Measurements from ENCODE around the gene TMEM178B. TPM values are rescaled to one million over a fixed set of nuclear protein-coding genes. Genes with fewer than 3 reads are reported as not detected.

TMEM178B gene
- total and polyA plus RNA-seq, 9 donors, result 0.10 to 1.6 (median 0.30) TPM

GRCh38 chr7:141369422-141369821 lies 295.6 kb downstream of the TMEM178B start:
- 9 to 27% (median 11%) methylated on average over 4 of the region's 4 CpGs for WGBS, 3 donors
- Histone ChIP-seq H3K27ac (no peak overlapping the region), H3K27me3 (no peaks in the 10 kb centered on the region), H3K4me3 (no peak overlapping the region), H3K4me1 (ENCODE audit: insufficient read depth) (no peaks in the 10 kb centered on the region), H3K36me3 (no peaks in the 10 kb centered on the region), H3K9me3 (no peaks in the 10 kb centered on the region)
- intact Hi-C loops (cut with DNase I), result no loop called here
- TF ChIP-seq POLR2A (IDR thresholded peaks at IDR 0.05) (no peak), EP300 (IDR thresholded peaks at IDR 0.05) (no peak), CTCF (IDR thresholded peaks at IDR 0.05) (no peak)
- DNase-seq, result no peak

- no peaks in the 10 kb centered on the region for H3K36me3 ChIP-seq
- no peaks in the 10 kb centered on the region for H3K27me3 ChIP-seq
- H3K9me3 ChIP-seq, result no peaks in the 10 kb centered on the region
- TF ChIP-seq CTCF (IDR thresholded peaks at IDR 0.05) (no peak), POLR2A (IDR thresholded peaks at IDR 0.05) (no peak), EP300 (IDR thresholded peaks at IDR 0.05) (no peak)
- no peak overlapping the region for H3K4me3 ChIP-seq
- H3K4me1 ChIP-seq (ENCODE audit: insufficient read depth), result no peaks in the 10 kb centered on the region
- no peak for DNase-seq
- no peak overlapping the region for H3K27ac ChIP-seq
- intact Hi-C loops (cut with DNase I), result no loop called here
- WGBS, 3 donors, result 74 to 78% (median 77%) methylated on average over 5 of the region's 5 CpGs
These were observed 296.3 kb downstream of the TMEM178B start for GRCh38 chr7:141370178-141370577.

- H3K9me3 ChIP-seq, result no peaks in the 10 kb centered on the region
- intact Hi-C loops (cut with DNase I), result no loop called here
- no peak for DNase-seq
- 87 to 95% (median 91%) methylated on average over 5 of the region's 5 CpGs for WGBS, 3 donors
- H3K36me3 ChIP-seq, result no peaks in the 10 kb centered on the region
- H3K4me3 ChIP-seq, result no peak overlapping the region
- no peak overlapping the region for H3K27ac ChIP-seq
- H3K27me3 ChIP-seq, result no peaks in the 10 kb centered on the region
- TF ChIP-seq CTCF (IDR thresholded peaks at IDR 0.05) (no peak), POLR2A (IDR thresholded peaks at IDR 0.05) (no peak), EP300 (IDR thresholded peaks at IDR 0.05) (no peak)
- H3K4me1 ChIP-seq (ENCODE audit: insufficient read depth), result no peaks in the 10 kb centered on the region
These were observed 296.8 kb downstream of the TMEM178B start for GRCh38 chr7:141370650-141371049.

GRCh38 chr7:141374425-141374824 lies 300.6 kb downstream of the TMEM178B start:
- no peaks in the 10 kb centered on the region for H3K4me1 ChIP-seq (ENCODE audit: insufficient read depth)
- H3K27me3 ChIP-seq, result no peaks in the 10 kb centered on the region
- H3K27ac ChIP-seq, result no peak overlapping the region
- 90 to 95% (median 95%) methylated on average over 9 of the region's 9 CpGs for WGBS, 3 donors
- H3K9me3 ChIP-seq, result no peaks in the 10 kb centered on the region
- intact Hi-C loops (cut with DNase I), result no loop called here
- no peaks in the 10 kb centered on the region for H3K36me3 ChIP-seq
- no peak overlapping the region for H3K4me3 ChIP-seq
- no peak for TF ChIP-seq CTCF (IDR thresholded peaks at IDR 0.05)
- no peak for TF ChIP-seq EP300 (IDR thresholded peaks at IDR 0.05)
- TF ChIP-seq POLR2A (IDR thresholded peaks at IDR 0.05), result no peak
- DNase-seq, result no peak

GRCh38 chr7:141375442-141375841 lies 301.6 kb downstream of the TMEM178B start:
- TF ChIP-seq CTCF (IDR thresholded peaks at IDR 0.05), result no peak
- no peak for TF ChIP-seq POLR2A (IDR thresholded peaks at IDR 0.05)
- TF ChIP-seq EP300 (IDR thresholded peaks at IDR 0.05), result no peak
- H3K4me1 ChIP-seq (ENCODE audit: insufficient read depth), result no peaks in the 10 kb centered on the region
- no peaks in the 10 kb centered on the region for H3K36me3 ChIP-seq
- no peak for DNase-seq
- intact Hi-C loops (cut with DNase I), result no loop called here
- no peaks in the 10 kb centered on the region for H3K27me3 ChIP-seq
- H3K4me3 ChIP-seq, result no peak overlapping the region
- H3K27ac ChIP-seq, result no peak overlapping the region
- H3K9me3 ChIP-seq, result no peaks in the 10 kb centered on the region
- WGBS, 3 donors, result 74 to 81% (median 80%) methylated on average over 2 of the region's 2 CpGs

All from ovary (tissue), 9 donors.